ENCODE measurements around the gene RBM41.

DNA sequence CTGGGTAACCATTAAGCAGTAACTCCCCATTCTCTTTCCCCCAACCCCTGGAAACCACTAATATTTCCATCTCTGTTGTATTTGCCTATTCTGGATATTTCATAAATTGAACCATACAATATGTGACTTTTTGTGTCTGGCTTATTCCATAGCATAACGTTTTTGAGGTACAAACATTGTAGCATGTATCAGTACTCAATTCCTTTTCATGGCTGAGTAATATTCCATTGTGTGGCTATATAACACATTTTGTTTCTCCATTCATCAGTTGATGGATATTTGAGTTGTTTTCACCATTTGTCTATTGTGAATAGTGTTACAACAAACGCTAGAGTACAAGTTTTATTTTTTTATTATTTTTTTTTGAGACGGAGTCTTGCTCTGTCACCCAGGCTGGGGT lies 63.6 kb downstream of the RBM41 start:
- TF ChIP-seq ZNF274 (IDR thresholded peaks at IDR 0.05; ENCODE audit: low read depth, low read length) (no peak), SUZ12 (IDR thresholded peaks at IDR 0.05; ENCODE audit: extremely low read depth, insufficient read depth, insufficient read length) (no peak)

Data from NT2/D1 (cell line).